GM12873 (cell line): Measurements from ENCODE around the gene MYNN.

Experiments used
- CTCF ChIP-seq: IDR thresholded peaks from 2 replicates; pipeline ENCODE4 v1.5.1; 2012; ENCODE audit warnings: low read depth, mild to moderate bottlenecking, moderate library complexity, low read length, control low read depth; ENCODE audit not compliant: insufficient read depth; ENCODE audit errors: missing control alignments

The MYNN gene

GRCh38 chr3:169781209-169781855 lies 8.1 kb downstream of the MYNN start:
- TF ChIP-seq CTCF, result no peak

GRCh38 chr3:169787120-169787519 lies 13.9 kb downstream of the MYNN start:
- no peak for TF ChIP-seq CTCF

DNA sequence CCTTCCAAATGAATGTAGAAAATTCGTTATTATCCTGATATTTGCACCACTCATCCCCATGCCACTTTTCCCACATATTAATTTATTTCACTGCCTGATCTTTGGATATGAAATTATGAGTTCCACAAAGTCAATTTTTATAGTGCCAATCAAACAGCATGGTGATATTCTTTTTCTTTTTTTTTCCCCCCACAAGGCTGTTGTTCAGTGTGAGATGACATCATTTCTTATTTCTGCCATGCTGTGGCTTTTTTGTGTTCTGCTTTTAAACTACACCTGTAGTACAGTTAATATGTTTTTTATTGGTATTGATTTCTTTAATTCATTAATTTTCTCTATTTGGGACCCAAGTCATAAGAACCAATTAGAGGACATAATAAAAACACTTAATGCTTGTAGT lies 14.6 kb downstream of the MYNN start:
- no peak for TF ChIP-seq CTCF

GRCh38 chr3:169790219-169790618 lies 17.0 kb downstream of the MYNN start:
- no peak for TF ChIP-seq CTCF

DNA sequence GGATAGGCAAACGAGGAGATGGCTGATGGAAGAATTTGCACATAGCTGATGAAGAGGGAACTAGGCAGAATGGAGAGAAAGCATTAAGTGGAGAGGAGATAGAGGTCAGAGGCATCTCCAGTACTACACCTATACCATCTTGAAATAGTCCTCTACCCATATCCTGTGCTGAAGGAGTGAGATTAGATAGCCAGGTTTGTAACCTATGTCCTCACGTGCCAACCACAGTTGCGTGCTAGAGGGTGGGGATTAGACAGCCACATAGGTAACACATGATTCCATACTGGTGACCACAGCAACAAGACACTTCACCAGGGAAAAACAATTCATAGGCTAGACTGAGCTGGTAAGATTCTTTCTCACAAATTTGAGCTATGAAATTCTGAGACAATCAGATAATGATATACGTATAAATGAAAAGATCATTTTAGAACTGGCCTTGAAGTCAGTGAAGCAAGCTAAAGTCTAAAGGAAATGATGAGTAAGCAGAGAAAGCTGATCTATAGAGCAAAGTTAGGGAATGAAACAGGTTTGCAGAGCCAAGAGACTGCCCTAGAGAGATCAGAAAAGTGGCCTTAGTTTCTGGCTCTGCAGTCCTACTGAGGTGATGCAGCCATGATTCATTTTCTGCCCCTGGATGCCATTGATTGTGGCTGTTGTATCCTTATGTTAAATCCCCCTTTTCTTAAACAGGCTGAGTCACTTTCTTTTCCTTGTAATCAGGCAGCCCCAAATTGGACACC lies 17.7 kb downstream of the MYNN start:
- no peak for TF ChIP-seq CTCF

GRCh38 chr3:169792359-169792758 lies 19.2 kb downstream of the MYNN start:
- no peak for TF ChIP-seq CTCF

- TF ChIP-seq CTCF, result no peak
Measured at GRCh38 chr3:169804681-169805080, 31.5 kb downstream of the MYNN start.
